Measurements from ENCODE around the gene TREH.

Gene TREH

GRCh38 chr11:118646393-118646792, 33.1 kb downstream of the TREH start:
- no peak for DNase-seq (ENCODE audit: low spot score)

- DNase-seq (ENCODE audit: low spot score) = no peak
These were observed 34.3 kb downstream of the TREH start for GRCh38 chr11:118645066-118645715.

- DNase-seq (ENCODE audit: low spot score) = no peak
These were observed 35.0 kb downstream of the TREH start for GRCh38 chr11:118644496-118644895.

GRCh38 chr11:118643995-118644345, 35.5 kb downstream of the TREH start:
- no peak for DNase-seq (ENCODE audit: low spot score)

- DNase-seq (ENCODE audit: low spot score) = no peak
These were observed 36.1 kb downstream of the TREH start for GRCh38 chr11:118643142-118643994.

- no peak for DNase-seq (ENCODE audit: low spot score)
These were observed 37.9 kb downstream of the TREH start for GRCh38 chr11:118641397-118642019.

GRCh38 chr11:118640332-118641154, 38.9 kb downstream of the TREH start:
- no peak for DNase-seq (ENCODE audit: low spot score)

- no peak for DNase-seq (ENCODE audit: low spot score)
These were observed 39.6 kb downstream of the TREH start for GRCh38 chr11:118639899-118640298.

GRCh38 chr11:118638726-118639125, 40.7 kb downstream of the TREH start:
- DNase-seq (ENCODE audit: low spot score) = no peak

GRCh38 chr11:118636569-118637290, 42.7 kb downstream of the TREH start:
- DNase-seq (ENCODE audit: low spot score) = no peak

- DNase-seq (ENCODE audit: low spot score) = no peak
These were observed 43.8 kb downstream of the TREH start for GRCh38 chr11:118635642-118636041.

- no peak for DNase-seq (ENCODE audit: low spot score)
These were observed 44.2 kb downstream of the TREH start for GRCh38 chr11:118635237-118635591.

GRCh38 chr11:118634431-118635236, 44.8 kb downstream of the TREH start:
- DNase-seq (ENCODE audit: low spot score) = no peak

GRCh38 chr11:118633979-118634378, 45.5 kb downstream of the TREH start:
- no peak for DNase-seq (ENCODE audit: low spot score)

- DNase-seq (ENCODE audit: low spot score) = no peak
These were observed 46.1 kb downstream of the TREH start for GRCh38 chr11:118633319-118633690.

- DNase-seq (ENCODE audit: low spot score) = no peak
These were observed 46.7 kb downstream of the TREH start for GRCh38 chr11:118632577-118633318.

- DNase-seq (ENCODE audit: low spot score) = no peak
These were observed 48.1 kb downstream of the TREH start for GRCh38 chr11:118631142-118631909.

- DNase-seq (ENCODE audit: low spot score) = no peak
These were observed 49.4 kb downstream of the TREH start for GRCh38 chr11:118629761-118630661.
